A549 (cell line): ENCODE measurements around the gene NR4A1.

Experiments used
- POLR2A ChIP-seq: IDR thresholded peaks from 2 replicates; pipeline ENCODE4 v1.6.1; 2012; ENCODE audit warnings: mild to moderate bottlenecking, low read length
- RCOR1 ChIP-seq: fragments of 150-350 bp; IDR thresholded peaks from 2 replicates; pipeline ENCODE4 v1.6.1; 2014; ENCODE audit warnings: antibody characterized with exemption, low read length, low read depth
- TF ChIP-seq, protein P1 (sequence below): fragments of >200 bp; sonication (Bioruptor Twin); formaldehyde crosslinking; IDR thresholded peaks from 3 replicates; pipeline ENCODE4 v1.5.1; 2016
- TF ChIP-seq, protein P2 (sequence below): fragments of 200-600 bp; sonication (generic); IDR thresholded peaks from 2 replicates; pipeline ENCODE4 v1.6.1; 2016; ENCODE audit warnings: antibody characterized with exemption, mild to moderate bottlenecking, moderate library complexity
- TF ChIP-seq, protein P3 (sequence below): fragments of 250-450 bp; sonication (Bioruptor Pico); IDR thresholded peaks from 2 replicates; pipeline ENCODE4 v1.5.0; 2021; ENCODE audit warnings: mild to moderate bottlenecking, moderate library complexity, borderline replicate concordance

DNA sequence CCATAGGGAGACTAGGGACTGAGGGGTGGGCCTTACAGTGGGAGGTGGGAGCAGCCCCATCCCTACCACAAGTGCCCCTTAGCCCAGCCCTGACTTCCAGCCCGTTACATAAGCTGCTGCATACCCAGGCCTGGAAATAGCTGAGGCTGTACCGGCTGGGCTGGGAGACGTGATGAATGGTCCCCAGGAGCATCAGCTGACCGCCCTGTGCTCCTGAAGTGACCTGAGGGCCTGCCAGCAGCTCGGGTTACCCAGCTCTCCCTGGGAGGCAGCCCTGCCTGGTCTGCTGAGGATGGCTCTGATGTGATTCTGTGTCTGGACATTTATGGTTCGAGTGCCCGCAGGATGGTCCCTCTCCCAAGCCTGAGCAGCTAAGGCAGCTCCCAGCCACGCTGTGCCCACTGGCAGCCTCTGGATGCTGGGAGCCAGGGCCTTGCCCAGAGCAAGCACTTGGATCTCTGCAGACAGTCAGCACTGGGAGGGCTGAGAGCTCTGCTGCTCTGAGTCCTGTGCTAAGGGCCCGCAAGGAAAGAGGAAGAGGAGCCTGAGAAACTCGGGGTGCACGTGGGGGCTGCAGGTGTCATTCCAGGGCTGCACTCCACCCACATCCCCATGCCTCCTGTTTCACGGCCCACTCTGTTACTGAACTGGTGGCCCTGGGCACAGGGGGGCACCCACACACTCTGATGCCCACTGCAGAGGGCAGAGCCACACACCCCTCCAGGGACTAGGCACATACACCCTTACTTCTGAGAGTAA, 24.0 kb upstream of the NR4A1 start:
- TF ChIP-seq, protein P1, sequence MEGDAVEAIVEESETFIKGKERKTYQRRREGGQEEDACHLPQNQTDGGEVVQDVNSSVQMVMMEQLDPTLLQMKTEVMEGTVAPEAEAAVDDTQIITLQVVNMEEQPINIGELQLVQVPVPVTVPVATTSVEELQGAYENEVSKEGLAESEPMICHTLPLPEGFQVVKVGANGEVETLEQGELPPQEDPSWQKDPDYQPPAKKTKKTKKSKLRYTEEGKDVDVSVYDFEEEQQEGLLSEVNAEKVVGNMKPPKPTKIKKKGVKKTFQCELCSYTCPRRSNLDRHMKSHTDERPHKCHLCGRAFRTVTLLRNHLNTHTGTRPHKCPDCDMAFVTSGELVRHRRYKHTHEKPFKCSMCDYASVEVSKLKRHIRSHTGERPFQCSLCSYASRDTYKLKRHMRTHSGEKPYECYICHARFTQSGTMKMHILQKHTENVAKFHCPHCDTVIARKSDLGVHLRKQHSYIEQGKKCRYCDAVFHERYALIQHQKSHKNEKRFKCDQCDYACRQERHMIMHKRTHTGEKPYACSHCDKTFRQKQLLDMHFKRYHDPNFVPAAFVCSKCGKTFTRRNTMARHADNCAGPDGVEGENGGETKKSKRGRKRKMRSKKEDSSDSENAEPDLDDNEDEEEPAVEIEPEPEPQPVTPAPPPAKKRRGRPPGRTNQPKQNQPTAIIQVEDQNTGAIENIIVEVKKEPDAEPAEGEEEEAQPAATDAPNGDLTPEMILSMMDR, result no peak
- TF ChIP-seq RCOR1 (no peak), POLR2A (no peak)
- TF ChIP-seq, protein P2, sequence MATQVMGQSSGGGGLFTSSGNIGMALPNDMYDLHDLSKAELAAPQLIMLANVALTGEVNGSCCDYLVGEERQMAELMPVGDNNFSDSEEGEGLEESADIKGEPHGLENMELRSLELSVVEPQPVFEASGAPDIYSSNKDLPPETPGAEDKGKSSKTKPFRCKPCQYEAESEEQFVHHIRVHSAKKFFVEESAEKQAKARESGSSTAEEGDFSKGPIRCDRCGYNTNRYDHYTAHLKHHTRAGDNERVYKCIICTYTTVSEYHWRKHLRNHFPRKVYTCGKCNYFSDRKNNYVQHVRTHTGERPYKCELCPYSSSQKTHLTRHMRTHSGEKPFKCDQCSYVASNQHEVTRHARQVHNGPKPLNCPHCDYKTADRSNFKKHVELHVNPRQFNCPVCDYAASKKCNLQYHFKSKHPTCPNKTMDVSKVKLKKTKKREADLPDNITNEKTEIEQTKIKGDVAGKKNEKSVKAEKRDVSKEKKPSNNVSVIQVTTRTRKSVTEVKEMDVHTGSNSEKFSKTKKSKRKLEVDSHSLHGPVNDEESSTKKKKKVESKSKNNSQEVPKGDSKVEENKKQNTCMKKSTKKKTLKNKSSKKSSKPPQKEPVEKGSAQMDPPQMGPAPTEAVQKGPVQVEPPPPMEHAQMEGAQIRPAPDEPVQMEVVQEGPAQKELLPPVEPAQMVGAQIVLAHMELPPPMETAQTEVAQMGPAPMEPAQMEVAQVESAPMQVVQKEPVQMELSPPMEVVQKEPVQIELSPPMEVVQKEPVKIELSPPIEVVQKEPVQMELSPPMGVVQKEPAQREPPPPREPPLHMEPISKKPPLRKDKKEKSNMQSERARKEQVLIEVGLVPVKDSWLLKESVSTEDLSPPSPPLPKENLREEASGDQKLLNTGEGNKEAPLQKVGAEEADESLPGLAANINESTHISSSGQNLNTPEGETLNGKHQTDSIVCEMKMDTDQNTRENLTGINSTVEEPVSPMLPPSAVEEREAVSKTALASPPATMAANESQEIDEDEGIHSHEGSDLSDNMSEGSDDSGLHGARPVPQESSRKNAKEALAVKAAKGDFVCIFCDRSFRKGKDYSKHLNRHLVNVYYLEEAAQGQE, result no peak
- TF ChIP-seq, protein P3, sequence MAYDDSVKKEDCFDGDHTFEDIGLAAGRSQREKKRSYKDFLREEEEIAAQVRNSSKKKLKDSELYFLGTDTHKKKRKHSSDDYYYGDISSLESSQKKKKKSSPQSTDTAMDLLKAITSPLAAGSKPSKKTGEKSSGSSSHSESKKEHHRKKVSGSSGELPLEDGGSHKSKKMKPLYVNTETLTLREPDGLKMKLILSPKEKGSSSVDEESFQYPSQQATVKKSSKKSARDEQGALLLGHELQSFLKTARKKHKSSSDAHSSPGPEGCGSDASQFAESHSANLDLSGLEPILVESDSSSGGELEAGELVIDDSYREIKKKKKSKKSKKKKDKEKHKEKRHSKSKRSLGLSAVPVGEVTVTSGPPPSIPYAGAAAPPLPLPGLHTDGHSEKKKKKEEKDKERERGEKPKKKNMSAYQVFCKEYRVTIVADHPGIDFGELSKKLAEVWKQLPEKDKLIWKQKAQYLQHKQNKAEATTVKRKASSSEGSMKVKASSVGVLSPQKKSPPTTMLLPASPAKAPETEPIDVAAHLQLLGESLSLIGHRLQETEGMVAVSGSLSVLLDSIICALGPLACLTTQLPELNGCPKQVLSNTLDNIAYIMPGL, result no peak
